Large intestine (tissue), 1 donor: ENCODE measurements around the gene POLR1B. TPM values are rescaled to one million over a fixed set of nuclear protein-coding genes. Genes with fewer than 3 reads are reported as not detected.

Source experiments
- polyA plus RNA-seq: library from polyadenylated mRNA; unstranded; fragments of 120-200 nt; gene quantifications from one replicate; pipeline ENCODE4 v1.2.1, GENCODE V29; 2013

Gene POLR1B
- polyA plus RNA-seq, 1 donor, result 23.7 TPM

Other genes with a start within 250 kb of the POLR1B start
- gene RGPD8, start 108.8 kb upstream of the POLR1B start, polyA plus RNA-seq, result 3.9 TPM
- 20.8 TPM for gene TTL, start 60.3 kb upstream of the POLR1B start, polyA plus RNA-seq
- 27.4 TPM for gene CHCHD5, start 42.1 kb downstream of the POLR1B start, polyA plus RNA-seq
- gene SLC20A1, start 103.5 kb downstream of the POLR1B start, polyA plus RNA-seq, result 42.1 TPM
- 2.6 TPM for gene NT5DC4, start 178.6 kb downstream of the POLR1B start, polyA plus RNA-seq
- 6.2 TPM for gene CKAP2L, start 222.1 kb downstream of the POLR1B start, polyA plus RNA-seq
- gene IL1A, start 242.0 kb downstream of the POLR1B start, polyA plus RNA-seq, result 0.09 TPM